Prostate gland (tissue), 2 donors: ENCODE data around the gene ADRA2A.

Experiments used
- POLR2AphosphoS5 ChIP-seq: sonication (generic); formaldehyde crosslinking; IDR thresholded peaks from one replicate; pipeline ENCODE4 v1.6.1; 2017; ENCODE audit warnings: antibody characterized with exemption
- TF ChIP-seq, protein P1 (sequence below), 4 experiments: fragments of 200-600 bp in 2 of 4; fragments of 450-650 bp in 2 of 4; sonication (generic) in 2 of 4; IDR thresholded peaks; 1 replicate in 3 of 4; 2 replicates in 1 of 4; pipeline ENCODE4 v1.5.1; 2016 to 2019; ENCODE audit warnings: antibody characterized with exemption in 4 of 4, mild to moderate bottlenecking in 2 of 4, moderate library complexity in 2 of 4

DNA sequence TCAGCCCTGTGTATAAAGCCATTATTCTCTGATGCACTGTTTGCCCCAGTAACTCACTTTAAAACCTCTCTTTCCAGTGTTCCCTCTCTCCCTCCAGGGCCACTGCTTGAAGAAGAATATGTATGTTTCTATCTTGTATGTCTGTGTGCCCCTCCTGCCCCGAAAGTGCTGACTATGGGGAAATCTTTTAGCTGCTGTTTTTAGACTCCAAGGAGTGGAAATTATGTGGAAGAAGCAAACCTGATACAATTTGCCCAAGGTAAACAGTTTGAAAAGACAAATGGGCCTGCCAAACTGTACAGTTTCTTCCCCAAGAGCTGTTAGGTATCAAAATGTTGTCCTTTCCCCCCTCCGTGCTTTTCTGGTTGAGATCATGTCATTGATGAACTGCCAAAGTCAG is 3.4 kb downstream of the ADRA2A start:
- TF ChIP-seq, protein P1, sequence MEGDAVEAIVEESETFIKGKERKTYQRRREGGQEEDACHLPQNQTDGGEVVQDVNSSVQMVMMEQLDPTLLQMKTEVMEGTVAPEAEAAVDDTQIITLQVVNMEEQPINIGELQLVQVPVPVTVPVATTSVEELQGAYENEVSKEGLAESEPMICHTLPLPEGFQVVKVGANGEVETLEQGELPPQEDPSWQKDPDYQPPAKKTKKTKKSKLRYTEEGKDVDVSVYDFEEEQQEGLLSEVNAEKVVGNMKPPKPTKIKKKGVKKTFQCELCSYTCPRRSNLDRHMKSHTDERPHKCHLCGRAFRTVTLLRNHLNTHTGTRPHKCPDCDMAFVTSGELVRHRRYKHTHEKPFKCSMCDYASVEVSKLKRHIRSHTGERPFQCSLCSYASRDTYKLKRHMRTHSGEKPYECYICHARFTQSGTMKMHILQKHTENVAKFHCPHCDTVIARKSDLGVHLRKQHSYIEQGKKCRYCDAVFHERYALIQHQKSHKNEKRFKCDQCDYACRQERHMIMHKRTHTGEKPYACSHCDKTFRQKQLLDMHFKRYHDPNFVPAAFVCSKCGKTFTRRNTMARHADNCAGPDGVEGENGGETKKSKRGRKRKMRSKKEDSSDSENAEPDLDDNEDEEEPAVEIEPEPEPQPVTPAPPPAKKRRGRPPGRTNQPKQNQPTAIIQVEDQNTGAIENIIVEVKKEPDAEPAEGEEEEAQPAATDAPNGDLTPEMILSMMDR (IDR thresholded peaks at IDR 0.05) = no peak
- TF ChIP-seq POLR2AphosphoS5 = no peak
